Measurements from ENCODE around the gene ABHD17A.
"Not testable (repeated sequence)": the region's sequence is repeated elsewhere in the genome, so short reads cannot be mapped to it uniquely, and the experiment has no call there.

Gene ABHD17A

GRCh38 chr19:1909761-1910080 lies 24.4 kb upstream of the ABHD17A start:
- DNase-seq = no peak

- no peak for DNase-seq
These were observed 23.0 kb upstream of the ABHD17A start for GRCh38 chr19:1908364-1908678.

- DNase-seq = no peak
These were observed 22.5 kb upstream of the ABHD17A start for GRCh38 chr19:1907563-1908363.

- no peak for DNase-seq
These were observed 21.8 kb upstream of the ABHD17A start for GRCh38 chr19:1906985-1907562.

GRCh38 chr19:1905863-1906375 lies 20.6 kb upstream of the ABHD17A start:
- no peak for DNase-seq

GRCh38 chr19:1905110-1905862 lies 20.0 kb upstream of the ABHD17A start, which contains the start of the genes ADAT3 and SCAMP4:
Gene ADAT3, plus strand, starts transcription at chr19:1905399. Its CDS starts 6,649 bp downstream, at chr19:1912048.
Gene SCAMP4, plus strand, starts transcription at chr19:1905399. Its CDS starts 9,621 bp downstream, at chr19:1915020.
- peak; percentile 99 for DNase-seq

- DNase-seq = no peak
These were observed 19.5 kb upstream of the ABHD17A start for GRCh38 chr19:1904860-1905109.

GRCh38 chr19:1902923-1903322 lies 17.6 kb upstream of the ABHD17A start:
- no peak for DNase-seq

GRCh38 chr19:1901940-1902404 lies 16.7 kb upstream of the ABHD17A start:
- DNase-seq = no peak

GRCh38 chr19:1896508-1896907 lies 11.2 kb upstream of the ABHD17A start:
- DNase-seq = no peak

- DNase-seq = no peak
These were observed 8.5 kb upstream of the ABHD17A start for GRCh38 chr19:1893791-1894190.

GRCh38 chr19:1889907-1890306 lies 4.6 kb upstream of the ABHD17A start:
- no peak for DNase-seq

GRCh38 chr19:1888385-1888784 lies 3.1 kb upstream of the ABHD17A start:
- DNase-seq = no peak

- DNase-seq = not testable (repeated sequence)
These were observed 1.1 kb upstream of the ABHD17A start for GRCh38 chr19:1886360-1886759.

GRCh38 chr19:1884719-1885334 lies 469 bp downstream of the ABHD17A start:
- no peak for DNase-seq

GRCh38 chr19:1884291-1884718 lies 991 bp downstream of the ABHD17A start:
- DNase-seq = no peak

GRCh38 chr19:1883784-1884183 lies 1.5 kb downstream of the ABHD17A start:
- no peak for DNase-seq

- no peak for DNase-seq
These were observed 2.3 kb downstream of the ABHD17A start for GRCh38 chr19:1882786-1883692.

- peak; percentile 65 for DNase-seq
These were observed 3.1 kb downstream of the ABHD17A start for GRCh38 chr19:1882089-1882785.

- not testable (repeated sequence) for DNase-seq
These were observed 3.8 kb downstream of the ABHD17A start for GRCh38 chr19:1881393-1882088.

All from stimulated activated CD4-positive, alpha-beta T cell treated with anti-CD3 and anti-CD28 coated beads, Interleukin-1b, Interleukin-23, amount 100 ng/mL, for 48 hours (primary cell).